Measurements from ENCODE around the gene TRNP1.

- TF ChIP-seq CTCF (IDR thresholded peaks at IDR 0.05; ENCODE audit: low read depth, low read length) (no peak), POLR2A (IDR thresholded peaks at IDR 0.05; ENCODE audit: extremely low read depth, insufficient read length) (no peak)
These were observed 20.7 kb upstream of the TRNP1 start for GRCh38 chr1:26972821-26973220.

All from NB4 (cell line).